ENCODE data around the gene KLHL21.

DNA sequence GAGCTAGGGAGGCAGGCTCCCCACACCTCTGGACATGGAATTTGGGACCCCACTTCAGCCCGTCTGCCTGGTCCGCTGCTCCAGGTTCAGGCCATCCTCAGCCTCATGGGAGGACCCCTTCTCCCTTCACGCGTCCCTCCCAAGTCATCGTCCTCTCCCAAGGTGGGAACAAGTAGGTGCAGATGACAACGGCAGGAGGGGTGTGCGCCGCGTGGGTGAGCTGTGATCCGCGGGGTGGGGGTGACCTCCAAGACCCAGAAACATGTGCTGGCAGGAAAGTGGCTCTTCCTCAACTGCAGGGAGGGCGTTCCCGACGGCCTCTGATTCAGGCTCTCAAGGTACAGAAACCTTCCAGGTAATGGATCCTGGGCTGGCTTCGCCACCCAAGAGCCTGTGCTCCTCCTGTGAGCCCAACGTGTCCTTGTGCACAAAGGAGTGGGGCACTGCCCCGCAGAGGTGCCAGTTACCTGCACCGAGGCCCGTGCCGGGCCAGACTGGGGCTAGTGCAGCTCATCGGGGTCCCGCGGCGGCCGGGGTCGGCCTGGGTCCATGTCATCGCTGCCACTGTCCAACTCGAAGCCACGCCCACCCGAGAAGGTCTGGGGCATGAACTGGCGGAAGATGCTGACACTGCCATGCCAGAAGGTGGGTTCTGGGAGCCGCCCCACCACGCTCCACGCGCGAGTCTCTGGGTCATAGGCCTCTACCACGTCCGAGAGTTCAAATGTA, 9.6 kb downstream of the KLHL21 start:
- TF ChIP-seq CTCF (IDR thresholded peaks at IDR 0.05; ENCODE audit: low read length), result no peak
- TF ChIP-seq EZH2 (IDR thresholded peaks at IDR 0.05; ENCODE audit: borderline replicate concordance, low read length), result no peak
